IPS DF 6.9 (cell line): ENCODE data around the gene JARID2.

ENCODE experiments used
- DNase-seq: peaks from one replicate; pipeline ENCODE4 v3.0.0-alpha.2; 2013; ENCODE audit warnings: low read depth, low spot score
- H3K27ac ChIP-seq: one replicate; pipeline ENCODE4 v1.5.1; 2013; ENCODE audit warnings: low read length, control low read depth
- H3K27me3 ChIP-seq: 2 replicates; pipeline ENCODE4 v1.6.1; 2013; ENCODE audit warnings: mild to moderate bottlenecking, low read length; ENCODE audit not compliant: control insufficient read depth, insufficient read depth
- H3K36me3 ChIP-seq: 2 replicates; pipeline ENCODE4 v1.6.1; 2013; ENCODE audit warnings: low read length; ENCODE audit not compliant: control insufficient read depth, insufficient read depth
- H3K4me1 ChIP-seq: 2 replicates; pipeline ENCODE4 v1.6.1; 2013; ENCODE audit warnings: low read length; ENCODE audit not compliant: control insufficient read depth, insufficient read depth
- H3K4me3 ChIP-seq: 2 replicates; pipeline ENCODE4 v1.5.1; 2013; ENCODE audit warnings: mild to moderate bottlenecking, low read length
- H3K9me3 ChIP-seq: 2 replicates; pipeline ENCODE4 v1.6.1; 2013; ENCODE audit warnings: low read length, inconsistent platforms; ENCODE audit not compliant: control insufficient read depth, insufficient read depth
- WGBS: extraction: QIAGEN DNeasy Blood & Tissue Kit; methylation state at CpG from one replicate; pipeline ENCODE4 v1.1.7; 2013; ENCODE audit warnings: mixed read lengths, missing lambda C conversion rate; ENCODE audit not compliant: insufficient read length, insufficient coverage; 5-methylcytosine and 5-hydroxymethylcytosine counted together

The JARID2 gene

DNA sequence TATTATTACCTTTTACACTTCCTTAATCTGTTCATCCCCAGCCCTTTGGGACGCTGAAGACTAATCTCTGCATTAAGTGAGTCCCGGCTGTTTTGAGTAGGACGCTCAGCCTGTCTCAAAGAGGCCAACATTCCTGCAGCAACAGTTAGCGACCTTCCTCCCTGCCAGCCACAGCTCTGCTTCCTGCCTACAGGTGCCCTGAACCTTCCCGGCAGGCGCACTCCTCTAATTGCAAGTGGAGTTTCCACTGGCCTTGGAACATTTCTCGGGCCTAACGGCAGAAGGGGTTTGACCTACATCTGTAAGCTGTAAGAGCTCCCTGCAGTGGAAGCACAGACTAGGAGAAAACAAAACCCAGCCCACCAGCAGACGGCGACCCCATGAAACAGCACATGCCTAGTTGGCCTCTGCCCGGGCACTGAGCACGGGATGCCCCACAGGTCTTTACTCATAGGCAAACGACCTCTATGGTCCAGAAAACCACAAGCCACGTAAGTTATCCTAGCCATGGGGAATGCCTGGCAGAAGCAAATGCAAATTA, 279.1 kb downstream of the JARID2 start:
- H3K4me1 ChIP-seq, result no peaks in the 10 kb centered on the region
- H3K27me3 ChIP-seq, result no peaks in the 10 kb centered on the region
- no peak for DNase-seq
- no peaks in the 10 kb centered on the region for H3K9me3 ChIP-seq
- peaks cover 11% of the 10 kb centered on the region; the same call in 1 of the 2 replicates for H3K36me3 ChIP-seq
- H3K4me3 ChIP-seq, result no peak overlapping the region
- WGBS, result no CpG with 5 or more reads among the region's 14 CpGs
- H3K27ac ChIP-seq, result no peak overlapping the region

DNA sequence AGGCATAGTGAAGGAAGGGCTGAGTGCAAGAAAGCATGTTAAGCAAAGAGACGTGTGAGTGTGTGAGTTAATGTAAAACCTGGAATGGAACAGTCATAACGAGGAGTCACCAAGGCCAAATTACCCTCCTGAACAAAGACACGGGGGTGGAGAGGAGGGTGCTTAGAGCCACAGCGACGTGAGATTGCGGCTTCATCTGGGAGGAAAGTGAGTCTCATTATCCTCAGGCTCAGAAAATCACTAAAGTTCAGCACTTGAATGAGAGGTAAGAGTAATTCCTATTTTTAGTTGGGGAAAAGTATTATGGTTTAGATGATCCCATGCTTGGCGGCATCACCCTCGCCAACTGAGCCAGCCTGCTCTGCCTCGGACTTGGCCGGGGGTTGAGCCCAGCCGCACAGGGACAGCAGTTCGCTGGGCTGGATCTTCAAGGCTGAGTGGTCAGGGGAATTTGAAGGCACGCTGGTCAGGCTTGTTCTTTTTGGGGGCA, 280.4 kb downstream of the JARID2 start:
- no peak overlapping the region for H3K27ac ChIP-seq
- peaks cover 11% of the 10 kb centered on the region; the same call in 1 of the 2 replicates for H3K36me3 ChIP-seq
- no peaks in the 10 kb centered on the region for H3K4me1 ChIP-seq
- no CpG with 5 or more reads among the region's 13 CpGs for WGBS
- H3K4me3 ChIP-seq, result no peak overlapping the region
- no peaks in the 10 kb centered on the region for H3K9me3 ChIP-seq
- H3K27me3 ChIP-seq, result no peaks in the 10 kb centered on the region
- no peak for DNase-seq

DNA sequence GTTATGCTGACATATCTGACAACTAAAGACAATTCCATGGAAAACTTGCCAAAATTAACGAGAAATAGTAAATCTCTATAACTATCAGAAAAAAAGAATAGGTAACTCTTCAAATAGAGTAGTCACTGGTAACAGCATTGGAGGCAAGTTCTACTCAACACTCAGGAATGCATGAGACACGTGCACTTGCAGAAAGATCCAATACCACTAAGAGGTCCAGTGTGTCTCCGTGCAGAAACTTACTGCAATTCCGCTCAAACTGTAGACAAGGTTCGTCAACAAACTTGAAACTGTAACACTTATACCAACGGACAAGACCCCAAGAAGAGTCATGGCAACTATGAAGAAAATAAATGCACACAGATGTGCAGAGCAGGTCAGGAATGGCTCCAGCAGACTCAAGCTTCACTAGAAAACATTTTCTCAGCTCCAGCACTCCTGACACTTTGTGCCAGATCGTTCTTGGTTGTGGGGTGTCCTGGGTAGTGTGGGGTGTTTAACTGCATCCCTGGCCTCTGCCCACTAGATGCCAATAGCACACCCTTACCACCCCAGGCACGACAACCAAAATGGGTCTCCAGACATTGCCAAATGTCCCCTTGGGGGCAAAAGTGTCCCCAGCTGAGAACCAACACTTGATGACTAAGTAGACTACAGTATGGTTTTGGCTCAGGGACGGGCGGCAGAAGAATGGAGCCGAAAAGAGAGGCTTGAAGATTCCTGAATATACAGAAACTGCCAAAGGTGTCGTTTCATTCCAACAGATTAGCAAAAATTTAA, 282.2 kb downstream of the JARID2 start:
- Histone ChIP-seq H3K27ac (no peak overlapping the region), H3K36me3 (0 out of 2 replicates have a peak, but pooled peaks cover 3% of the 10 kb centered on the region)
- no peak for DNase-seq

DNA sequence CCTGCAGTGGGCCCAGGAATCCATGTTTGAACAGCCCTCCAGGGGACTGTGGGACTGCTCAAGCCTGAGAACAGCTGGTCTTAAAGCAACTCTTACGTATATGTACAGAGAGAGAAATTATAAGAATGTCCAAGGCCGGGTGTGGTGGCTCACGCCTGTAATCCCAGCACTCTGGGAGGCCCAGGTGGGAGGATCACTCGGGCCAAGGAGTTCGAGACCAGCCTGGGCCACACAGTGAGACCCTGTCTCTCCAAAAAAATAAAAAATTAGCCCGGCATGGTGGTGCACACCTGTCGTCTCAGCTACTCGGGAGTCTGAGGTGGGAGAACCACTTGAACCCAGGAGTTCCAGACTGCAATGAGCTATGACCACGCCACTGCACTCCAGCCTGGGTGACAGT, 283.0 kb downstream of the JARID2 start:
- WGBS, result no CpG with 5 or more reads among the region's 9 CpGs
- DNase-seq, result no peak
- H3K36me3 ChIP-seq, result 0 out of 2 replicates have a peak, but pooled peaks cover 3% of the 10 kb centered on the region
- H3K4me1 ChIP-seq, result no peaks in the 10 kb centered on the region
- H3K27me3 ChIP-seq, result no peaks in the 10 kb centered on the region
- H3K27ac ChIP-seq, result no peak overlapping the region
- no peak overlapping the region for H3K4me3 ChIP-seq
- H3K9me3 ChIP-seq, result no peaks in the 10 kb centered on the region

More for the DNA sequence above, 282.2 kb downstream of the JARID2 start:
- Histone ChIP-seq H3K4me1 (no peaks in the 10 kb centered on the region), H3K9me3 (no peaks in the 10 kb centered on the region), H3K27me3 (no peaks in the 10 kb centered on the region), H3K4me3 (no peak overlapping the region)
- no CpG with 5 or more reads among the region's 12 CpGs for WGBS

DNA sequence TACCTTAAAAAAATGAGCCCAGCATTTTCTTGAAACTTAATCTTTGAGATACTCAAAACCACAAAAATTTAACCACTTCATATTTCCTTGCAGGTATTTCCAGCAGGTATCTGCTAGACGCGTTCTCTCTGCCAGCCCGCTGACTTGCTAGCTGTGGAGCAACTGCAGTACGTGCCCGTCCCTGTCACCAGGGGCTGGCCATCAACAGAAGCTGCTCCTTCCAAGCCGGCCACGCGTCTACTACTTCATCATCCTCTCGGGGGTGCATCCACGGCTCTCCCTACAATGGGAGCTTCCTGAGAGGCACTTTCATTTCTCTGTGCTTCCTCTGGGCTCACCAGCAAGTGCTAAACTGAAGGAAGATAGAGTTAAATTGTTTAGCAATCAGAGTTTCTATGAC, 284.5 kb downstream of the JARID2 start:
- H3K9me3 ChIP-seq, result no peaks in the 10 kb centered on the region
- no CpG with 5 or more reads among the region's 10 CpGs for WGBS
- no peak overlapping the region for H3K4me3 ChIP-seq
- H3K27me3 ChIP-seq, result no peaks in the 10 kb centered on the region
- no peaks in the 10 kb centered on the region for H3K4me1 ChIP-seq
- DNase-seq, result no peak
- H3K36me3 ChIP-seq, result no peaks in the 10 kb centered on the region
- no peak overlapping the region for H3K27ac ChIP-seq

DNA sequence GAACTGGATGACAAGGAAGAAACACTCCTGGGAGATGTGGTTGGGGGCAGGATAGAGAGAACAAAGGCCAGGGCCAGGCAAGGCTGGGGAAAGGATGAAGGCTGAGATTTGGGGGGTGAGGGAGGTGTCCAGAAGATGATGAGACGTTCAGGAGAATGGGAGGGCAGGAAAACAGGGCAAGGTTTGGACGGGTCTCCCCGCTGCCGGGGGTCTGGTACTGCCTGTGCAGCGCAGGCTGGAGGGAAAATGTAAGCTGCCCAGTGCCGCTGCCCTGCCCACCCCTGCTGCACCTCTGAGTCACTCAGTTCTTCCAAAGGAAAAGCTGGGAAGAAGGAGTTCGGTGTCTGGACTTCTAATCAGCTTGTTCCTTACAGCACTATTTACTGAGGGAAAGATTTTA, 286.1 kb downstream of the JARID2 start:
- H3K27ac ChIP-seq, result no peak overlapping the region
- no CpG with 5 or more reads among the region's 7 CpGs for WGBS
- no peak overlapping the region for H3K4me3 ChIP-seq
- no peaks in the 10 kb centered on the region for H3K36me3 ChIP-seq
- DNase-seq, result no peak
- H3K27me3 ChIP-seq, result no peaks in the 10 kb centered on the region
- no peaks in the 10 kb centered on the region for H3K4me1 ChIP-seq
- no peaks in the 10 kb centered on the region for H3K9me3 ChIP-seq

DNA sequence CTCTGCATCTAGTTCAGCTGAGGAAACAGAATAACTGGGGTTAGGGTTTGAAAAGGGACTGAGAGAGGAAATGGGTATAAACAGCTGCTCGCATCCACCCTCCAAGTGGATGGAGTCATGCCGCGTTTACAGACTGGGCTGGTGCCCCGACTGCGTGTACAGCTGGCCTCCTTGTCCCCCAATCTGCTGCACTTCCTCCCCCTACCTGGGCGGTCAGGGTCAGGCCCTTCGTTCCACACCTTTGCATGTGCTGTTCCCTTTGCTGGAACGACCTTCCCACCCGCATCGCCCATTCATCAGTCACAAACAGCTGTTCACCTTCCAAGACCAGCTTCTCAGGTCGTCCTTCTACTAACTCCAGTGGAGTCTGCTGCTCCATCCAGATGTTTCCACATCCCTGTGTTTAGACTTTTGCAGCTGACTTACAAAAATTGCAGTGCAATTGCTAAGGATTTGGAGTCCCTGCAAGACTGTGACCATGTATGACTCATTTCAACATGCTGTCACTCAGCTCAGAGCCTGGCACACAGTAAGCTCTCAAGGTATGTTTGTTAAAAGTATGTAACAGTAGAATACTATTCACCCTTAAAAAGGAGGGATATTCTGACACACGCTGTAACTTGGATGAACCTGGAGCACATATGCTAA, 287.6 kb downstream of the JARID2 start:
- Histone ChIP-seq H3K36me3 (no peaks in the 10 kb centered on the region), H3K4me3 (no peak overlapping the region), H3K9me3 (no peaks in the 10 kb centered on the region), H3K27me3 (no peaks in the 10 kb centered on the region), H3K27ac (no peak overlapping the region), H3K4me1 (no peaks in the 10 kb centered on the region)
- WGBS, result no CpG with 5 or more reads among the region's 12 CpGs
- DNase-seq, result no peak

DNA sequence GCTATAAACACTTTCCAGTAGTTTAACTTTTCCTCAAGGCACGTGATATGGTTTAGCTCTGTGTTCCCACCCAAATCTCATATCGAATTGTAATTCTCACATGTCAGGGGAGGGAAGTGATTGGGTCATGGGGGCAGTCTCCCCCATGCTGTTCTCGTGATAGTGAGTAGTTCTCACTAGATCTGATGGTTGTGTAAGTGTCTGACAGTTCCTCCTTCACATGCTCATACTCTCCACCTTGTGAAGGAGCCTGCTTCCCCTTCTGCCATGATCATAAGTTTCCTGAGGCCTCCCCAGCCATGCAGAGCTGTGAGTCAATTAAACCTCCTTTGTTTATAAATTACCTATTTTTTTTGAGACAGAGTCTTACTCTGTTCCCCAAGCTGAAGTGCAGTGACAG, 289.1 kb downstream of the JARID2 start:
- Histone ChIP-seq H3K36me3 (no peaks in the 10 kb centered on the region), H3K4me1 (no peaks in the 10 kb centered on the region), H3K4me3 (no peak overlapping the region), H3K27ac (no peak overlapping the region), H3K9me3 (no peaks in the 10 kb centered on the region), H3K27me3 (no peaks in the 10 kb centered on the region)
- no CpG with 5 or more reads among the region's 3 CpGs for WGBS
- DNase-seq, result no peak

DNA sequence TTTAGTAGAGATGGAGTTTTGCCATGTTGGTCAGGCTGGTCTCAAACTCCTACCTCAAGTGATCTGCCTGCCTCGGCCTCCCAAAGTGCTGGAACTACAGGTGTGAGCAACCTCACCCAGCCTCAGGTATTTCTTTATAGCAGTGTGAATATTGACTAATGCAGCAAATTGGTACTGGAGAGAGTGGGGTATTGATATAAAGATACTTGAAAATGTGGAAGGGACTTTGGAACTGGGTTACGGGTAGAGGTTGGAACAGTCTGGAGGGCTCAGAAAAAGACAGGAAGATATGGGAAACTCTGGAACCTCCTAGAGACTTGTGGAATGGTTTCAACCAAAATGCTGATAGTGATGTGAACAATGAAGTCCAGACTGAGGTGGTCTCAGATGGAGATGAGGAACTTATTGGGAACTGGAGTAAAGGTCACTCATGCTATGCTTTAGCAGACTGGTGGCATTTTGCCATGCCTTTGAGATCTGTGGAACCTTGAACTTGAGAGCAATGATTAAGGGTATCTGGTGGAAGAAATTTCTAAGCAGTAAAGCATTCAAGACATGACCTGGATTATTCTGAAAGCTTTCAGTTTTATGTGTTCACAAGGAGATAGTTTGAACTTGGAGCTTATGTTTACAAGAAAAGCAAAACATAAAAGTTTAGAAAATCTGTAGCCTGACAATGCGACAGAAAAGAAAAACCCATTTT, 289.8 kb downstream of the JARID2 start:
- H3K27me3 ChIP-seq, result no peaks in the 10 kb centered on the region
- WGBS, result no CpG with 5 or more reads among the region's 3 CpGs
- no peaks in the 10 kb centered on the region for H3K36me3 ChIP-seq
- no peaks in the 10 kb centered on the region for H3K4me1 ChIP-seq
- no peak overlapping the region for H3K4me3 ChIP-seq
- H3K9me3 ChIP-seq, result no peaks in the 10 kb centered on the region
- DNase-seq, result no peak
- H3K27ac ChIP-seq, result no peak overlapping the region

DNA sequence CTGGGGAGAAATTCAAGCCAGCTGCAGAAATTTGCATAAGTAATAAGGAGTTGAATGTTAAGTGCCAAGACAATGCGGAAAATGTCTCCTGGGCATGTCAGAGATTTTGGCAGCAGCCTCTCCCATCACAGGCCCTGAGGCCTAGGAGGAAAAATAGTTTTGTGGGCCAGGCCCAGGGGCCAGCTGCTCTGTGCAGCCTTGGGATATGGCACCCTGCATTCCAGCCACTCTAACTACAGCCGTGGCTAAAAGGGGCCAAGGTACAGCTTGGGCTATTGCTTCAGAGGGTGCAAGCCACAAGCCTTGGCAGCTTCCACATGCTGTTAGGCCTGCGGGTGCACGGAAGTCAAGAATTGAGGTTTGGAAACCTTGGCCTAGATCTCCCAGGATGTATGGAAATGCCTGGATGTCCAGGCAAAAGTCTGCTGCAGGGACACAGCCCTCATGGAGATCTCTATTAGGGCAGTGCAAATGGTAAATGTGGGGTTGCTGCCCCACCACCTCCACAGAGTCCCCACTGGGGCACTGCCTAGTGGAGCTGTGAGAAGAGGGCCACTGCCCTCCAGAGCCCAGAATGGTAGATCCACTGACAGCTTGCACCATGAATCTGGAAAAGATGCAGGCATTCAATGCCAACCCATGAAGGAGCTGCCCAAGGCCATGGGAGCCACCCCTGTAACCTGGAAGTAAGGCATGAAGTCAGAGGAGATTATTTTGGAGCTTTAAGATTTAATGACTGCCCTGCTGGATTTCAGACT, 290.5 kb downstream of the JARID2 start:
- WGBS, result no CpG with 5 or more reads among the region's 4 CpGs

More for the DNA sequence above, 290.5 kb downstream of the JARID2 start:
- Histone ChIP-seq H3K27me3 (no peaks in the 10 kb centered on the region), H3K36me3 (no peaks in the 10 kb centered on the region), H3K4me3 (no peak overlapping the region), H3K27ac (no peak overlapping the region), H3K4me1 (no peaks in the 10 kb centered on the region), H3K9me3 (no peaks in the 10 kb centered on the region)
- DNase-seq, result no peak
